GM12892 (cell line): ENCODE data around the gene MYOZ3.

Experiments used
- POLR2A ChIP-seq: IDR thresholded peaks from 2 replicates; pipeline ENCODE4 v1.6.1; 2011; ENCODE audit warnings: low read depth, low read length, control low read depth
- POLR2AphosphoS5 ChIP-seq: IDR thresholded peaks from 2 replicates; pipeline ENCODE4 v1.6.1; 2011; ENCODE audit warnings: low read depth, low read length, control low read depth
- TAF1 ChIP-seq: IDR thresholded peaks from 2 replicates; pipeline ENCODE4 v1.6.1; 2011; ENCODE audit warnings: low read depth, mild to moderate bottlenecking, control low read depth, low read length, borderline replicate concordance

GRCh38 chr5:150706776-150707390, 45.8 kb downstream of the MYOZ3 start:
- TF ChIP-seq POLR2A: no peak
- TF ChIP-seq POLR2AphosphoS5: no peak
- TF ChIP-seq TAF1: no peak
